HCT116 (cell line): Measurements from ENCODE around the gene FAM193B. TPM values are rescaled to one million over a fixed set of nuclear protein-coding genes. Genes with fewer than 3 reads are reported as not detected.

ENCODE experiments used
- ATAC-seq: fragments of 200-7000 bp; cut with Tn5 transposase; 2 replicates; pipeline ENCODE4 v1.9.1; 2020; ENCODE audit warnings: mild to moderate bottlenecking, moderate library complexity
- BruUV-seq: library from RNA; stranded (reverse); fragments of 400-500 nt; replicated peaks from 2 replicates; lab custom pipeline; 2021; lab: Mats Ljungman, UMichigan
- CTCF ChIA-PET: fragments of 300-600 bp; sonication (Branson Sonifier 250); formaldehyde crosslinking; loops from one replicate; lab custom pipeline; 2021; ENCODE audit warnings: antibody characterized with exemption; lab: Charles Lee
- POLR2A ChIA-PET: fragments of 300-600, 350-600 bp; sonication (Branson Sonifier 250); formaldehyde crosslinking; loops from one replicate; lab custom pipeline; 2021; ENCODE audit warnings: antibody characterized with exemption; lab: Charles Lee
- RAD21 ChIA-PET, 2 experiments: fragments of 300-600 bp; sonication (Branson Sonifier 250); formaldehyde crosslinking; loops; one replicate each; lab custom pipeline; 2023; ENCODE audit warnings: low total read pairs in 2 of 2; ENCODE audit not compliant: uncharacterized antibody in 2 of 2, unreplicated experiment in 2 of 2, low non-redundant PET in 1 of 2; lab: Charles Lee
- DNase-seq: peaks from one replicate; pipeline ENCODE4 v3.0.0-alpha.2; 2010; ENCODE audit warnings: low read depth, low spot score
- H2AFZ ChIP-seq: fragments of 200-600 bp; shearing (Covaris generic), sonication (generic); 2 replicates; pipeline ENCODE4 v1.6.1; 2017; ENCODE audit warnings: low read depth, mixed run types, mixed read lengths, antibody characterized with exemption, low read length; ENCODE audit not compliant: poor library complexity, severe bottlenecking
- H3K27ac ChIP-seq: 2 replicates; pipeline ENCODE4 v1.5.1; 2012; ENCODE audit warnings: low read depth, low read length
- H3K27me3 ChIP-seq: fragments of 200-600 bp; sonication (generic); 2 replicates; pipeline ENCODE4 v1.6.1; 2016; ENCODE audit warnings: mixed run types, low read length, mixed read lengths; ENCODE audit not compliant: insufficient read depth
- H3K36me3 ChIP-seq, 2 experiments: fragments of 200-500 bp in 1 of 2; fragments of 200-600 bp in 1 of 2; sonication (Bioruptor generic) in 1 of 2; sonication (generic) in 1 of 2; 2 replicates each; pipeline versions ENCODE4 v1.5.1 to v1.6.1; 2014 to 2016; ENCODE audit warnings: low read length in 2 of 2, inconsistent platforms in 1 of 2, mixed read lengths in 1 of 2, mixed run types in 1 of 2; ENCODE audit not compliant: insufficient read depth in 2 of 2, control insufficient read depth in 1 of 2
- H3K4me1 ChIP-seq, 2 experiments: fragments of 200-600 bp in 1 of 2; sonication (generic) in 1 of 2; 2 replicates each; pipeline versions ENCODE4 v1.5.1 to v1.6.1; 2012 to 2017; ENCODE audit warnings: low read length in 2 of 2, inconsistent platforms in 1 of 2, mild to moderate bottlenecking in 1 of 2, mixed read lengths in 1 of 2, mixed run types in 1 of 2, moderate library complexity in 1 of 2; ENCODE audit not compliant: insufficient read depth in 2 of 2, control insufficient read depth in 1 of 2
- H3K4me2 ChIP-seq: fragments of 200-600 bp; sonication (generic); 2 replicates; pipeline ENCODE4 v1.6.1; 2017; ENCODE audit warnings: mixed run types, low read length, mixed read lengths
- H3K4me3 ChIP-seq, 2 experiments: fragments of 200-600 bp in 1 of 2; sonication (generic) in 1 of 2; replicated peaks in 1 of 2; 2 replicates each; pipeline ENCODE4 v1.5.1; 2011 to 2016; ENCODE audit warnings: low read length in 2 of 2, control low read depth in 1 of 2, low read depth in 1 of 2, mild to moderate bottlenecking in 1 of 2, mixed read lengths in 1 of 2, mixed run types in 1 of 2
- H3K79me2 ChIP-seq: fragments of 200-600 bp; sonication (generic); 2 replicates; pipeline ENCODE4 v1.6.1; 2017; ENCODE audit warnings: mild to moderate bottlenecking, mixed run types, low read length, moderate library complexity, mixed read lengths; ENCODE audit not compliant: insufficient read depth
- H3K9ac ChIP-seq: fragments of 200-600 bp; sonication (generic); 2 replicates; pipeline ENCODE4 v1.6.1; 2016; ENCODE audit warnings: low read length, mixed read lengths
- H3K9me2 ChIP-seq: fragments of 200-600 bp; sonication (generic), shearing (Covaris generic); 2 replicates; pipeline ENCODE4 v1.6.1; 2017; ENCODE audit warnings: mixed run types, mild to moderate bottlenecking, moderate library complexity; ENCODE audit not compliant: insufficient read depth
- H3K9me3 ChIP-seq, 2 experiments: fragments of 200-500 bp in 1 of 2; fragments of 200-600 bp in 1 of 2; sonication (Bioruptor generic) in 1 of 2; sonication (generic) in 1 of 2; 2 replicates each; pipeline ENCODE4 v1.6.1; 2014 to 2017; ENCODE audit warnings: low read length in 2 of 2, mixed read lengths in 2 of 2, inconsistent platforms in 1 of 2, low read depth in 1 of 2, mild to moderate bottlenecking in 1 of 2, mixed run types in 1 of 2, moderate library complexity in 1 of 2; ENCODE audit not compliant: control insufficient read depth in 1 of 2, insufficient read depth in 1 of 2
- H4K20me1 ChIP-seq: fragments of 200-600 bp; sonication (generic), shearing (Covaris generic); 2 replicates; pipeline ENCODE4 v1.6.1; 2017; ENCODE audit warnings: mixed run types, mild to moderate bottlenecking, moderate library complexity; ENCODE audit not compliant: insufficient read depth
- ATF3 ChIP-seq: IDR thresholded peaks from 2 replicates; pipeline ENCODE4 v1.6.1; 2012
- CBX3 ChIP-seq: IDR thresholded peaks from 2 replicates; pipeline ENCODE4 v1.6.1; 2012; ENCODE audit warnings: low read depth
- CEBPB ChIP-seq: IDR thresholded peaks from 2 replicates; pipeline ENCODE4 v1.6.1; 2012; ENCODE audit warnings: low read depth
- CTCF ChIP-seq, 3 experiments: fragments of 200-600 bp in 1 of 3; sonication (generic) in 1 of 3; IDR thresholded peaks in 2 of 3; conservative IDR thresholded peaks in 1 of 3; 2 replicates each; pipeline ENCODE4 v1.5.1; 2012 to 2017; ENCODE audit warnings: low read depth in 2 of 3, low read length in 2 of 3, antibody characterized with exemption in 1 of 3, borderline replicate concordance in 1 of 3, control low read depth in 1 of 3, mild to moderate bottlenecking in 1 of 3, mixed read lengths in 1 of 3, mixed run types in 1 of 3, moderate library complexity in 1 of 3; ENCODE audit not compliant: insufficient read depth in 1 of 3
- EZH2phosphoT487 ChIP-seq: fragments of 200-600 bp; IDR thresholded peaks from 2 replicates; pipeline ENCODE4 v1.6.1; 2018; ENCODE audit warnings: antibody characterized with exemption, borderline replicate concordance
- FOSL1 ChIP-seq: IDR thresholded peaks from 2 replicates; pipeline ENCODE4 v1.6.1; 2012; ENCODE audit warnings: low read depth
- JUND ChIP-seq: IDR thresholded peaks from 2 replicates; pipeline ENCODE4 v1.6.1; 2012
- MAX ChIP-seq: IDR thresholded peaks from 2 replicates; pipeline ENCODE4 v1.6.1; 2012
- POLR2AphosphoS5 ChIP-seq: IDR thresholded peaks from 2 replicates; pipeline ENCODE4 v1.6.1; 2011; ENCODE audit warnings: mild to moderate bottlenecking, low read depth, low read length, moderate library complexity
- SP1 ChIP-seq: IDR thresholded peaks from 2 replicates; pipeline ENCODE4 v1.6.1; 2012; ENCODE audit warnings: low read depth
- YY1 ChIP-seq: IDR thresholded peaks from 2 replicates; pipeline ENCODE4 v1.6.1; 2011; ENCODE audit warnings: low read length, low read depth, moderate library complexity, mild to moderate bottlenecking; ENCODE audit not compliant: insufficient replicate concordance; ENCODE audit errors: extremely low read depth
- ZFX ChIP-seq: fragments of 450-650 bp; IDR thresholded peaks from 2 replicates; pipeline ENCODE4 v1.6.1; 2017
- intact Hi-C: fragments of 100-400 bp; cut with micrococcal nuclease; formaldehyde crosslinking; loops from 2 replicates; pipeline ENCODE4 v1.10.0; 2022
- total RNA-seq: library from RNA; stranded (reverse); gene quantifications from one replicate; pipeline ENCODE4 v1.2.1, GENCODE V29; 2021; ENCODE audit not compliant: unreplicated experiment

FAM193B gene
- total RNA-seq, 1 experiment from 2014 or later: 54.0 TPM

- BruUV-seq: no TSS peak
Observed at GRCh38 chr5:177524539-177524900, 29.8 kb downstream of the FAM193B start.

GRCh38 chr5:177523711-177524538 lies 30.4 kb downstream of the FAM193B start:
- ChIA-PET POLR2A (no interaction called here), RAD21 (no interaction called here), CTCF (no interaction called here)
- peaks cover 7% of the 10 kb centered on the region; the same call in 1 of the 2 replicates for H3K79me2 ChIP-seq
- no TSS peak for BruUV-seq
- no peaks in the 10 kb centered on the region for H3K9me3 ChIP-seq
- no peaks in the 10 kb centered on the region for H4K20me1 ChIP-seq
- peaks cover 22 to 31% of the 10 kb centered on the region in 2 experiments; a peak in 3 of 4 replicates for H3K36me3 ChIP-seq
- TF ChIP-seq CBX3 (no peak), JUND (no peak), EZH2phosphoT487 (no peak), CTCF (IDR thresholded peaks at IDR 0.05 in 2 of 3, conservative IDR thresholded peaks at IDR 0.05 in 1 of 3; ENCODE audit: borderline replicate concordance in 1 of 3, insufficient read depth in 1 of 3, low read depth in 2 of 3, low read length in 2 of 3) (no peak), YY1 (no peak), ATF3 (no peak)
- H3K4me1 ChIP-seq: peaks cover 5 to 9% of the 10 kb centered on the region in 2 experiments; a peak in 3 of 4 replicates
- H3K27ac ChIP-seq: no peak overlapping the region
- H3K9ac ChIP-seq: no peak overlapping the region
- no peaks in the 10 kb centered on the region for H3K9me2 ChIP-seq
- no peaks in the 10 kb centered on the region for H3K27me3 ChIP-seq
- H3K4me3 ChIP-seq: no peak overlapping the region
- H2AFZ ChIP-seq: no peak overlapping the region
- no peak overlapping the region for H3K4me2 ChIP-seq
- intact Hi-C loops: no loop called here
- no peak for DNase-seq
- ATAC-seq: no peak

More at GRCh38 chr5:177524539-177524900, 29.8 kb downstream of the FAM193B start:
- H3K79me2 ChIP-seq: 0 out of 2 replicates have a peak, but pooled peaks cover 2% of the 10 kb centered on the region
- ATAC-seq: no peak
- no peaks in the 10 kb centered on the region for H3K9me3 ChIP-seq
- H3K27ac ChIP-seq: no peak overlapping the region
- H3K9ac ChIP-seq: no peak overlapping the region
- RAD21 ChIA-PET: no interaction called here
- TF ChIP-seq SP1 (no peak), CEBPB (no peak), ATF3 (no peak), MAX (no peak), ZFX (no peak), POLR2AphosphoS5 (no peak), FOSL1 (no peak)
- TF ChIP-seq, all 23 proteins: peak for 0
- Histone ChIP-seq H2AFZ (no peak overlapping the region), H3K27me3 (no peaks in the 10 kb centered on the region), H3K9me2 (no peaks in the 10 kb centered on the region), H3K36me3 (peaks cover 22 to 28% of the 10 kb centered on the region in 2 experiments; a peak in 3 of 4 replicates), H3K4me1 (peaks cover 0 to 3% of the 10 kb centered on the region in 2 experiments; a peak in 1 of 4 replicates), H4K20me1 (no peaks in the 10 kb centered on the region), H3K4me3 (no peak overlapping the region), H3K4me2 (no peak overlapping the region)
- no peak for DNase-seq
- ChIA-PET CTCF (no interaction called here), POLR2A (no interaction called here)
- intact Hi-C loops: no loop called here
